H1 (cell line): ENCODE results near the gene OBSL1. TPM values are rescaled to one million over a fixed set of nuclear protein-coding genes. Genes with fewer than 3 reads are reported as not detected.

Source experiments
- CTCF ChIA-PET: fragments of 300-600 bp; sonication (Branson Sonifier 250); formaldehyde crosslinking; loops from one replicate; lab custom pipeline; 2021; ENCODE audit not compliant: partially characterized antibody; lab: Charles Lee
- POLR2A ChIA-PET: fragments of 300-600 bp; sonication (Branson Sonifier 250); formaldehyde crosslinking; loops from one replicate; lab custom pipeline; 2021; ENCODE audit warnings: inconsistent platforms; ENCODE audit not compliant: partially characterized antibody; lab: Charles Lee
- DNase-seq, 2 experiments: peaks; one replicate each; pipeline versions ENCODE4 v3.0.0 to v3.0.0-alpha.2; 2010 to 2022; ENCODE audit warnings: low spot score in 2 of 2, low read depth in 1 of 2, mixed read lengths in 1 of 2
- FAIRE-seq: peaks from 2 replicates; lab custom pipeline; 2011; peaks lifted over from hg19 to GRCh38; lab: Jason Lieb, UNC
- H2AFZ ChIP-seq: 2 replicates; pipeline ENCODE4 v1.8.1; 2012; ENCODE audit warnings: low read length, inconsistent platforms
- H2AK5ac ChIP-seq: 2 replicates; pipeline ENCODE4 v1.6.1; 2013; ENCODE audit warnings: low read depth, low read length
- H2BK120ac ChIP-seq: replicated peaks from 2 replicates; pipeline ENCODE3; 2013; ENCODE audit warnings: low read depth, low read length, inconsistent platforms
- H2BK12ac ChIP-seq: 2 replicates; pipeline ENCODE4 v1.6.1; 2013; ENCODE audit warnings: low read depth, low read length
- H2BK15ac ChIP-seq: 2 replicates; pipeline ENCODE4 v1.6.1; 2013; ENCODE audit warnings: low read length
- H2BK20ac ChIP-seq: 2 replicates; pipeline ENCODE4 v1.6.1; 2013; ENCODE audit warnings: low read length
- H2BK5ac ChIP-seq: 2 replicates; pipeline ENCODE4 v1.6.1; 2013; ENCODE audit warnings: low read depth, low read length
- H3K14ac ChIP-seq: 2 replicates; pipeline ENCODE4 v1.6.1; 2013; ENCODE audit warnings: inconsistent platforms; ENCODE audit not compliant: insufficient read length
- H3K18ac ChIP-seq: 2 replicates; pipeline ENCODE4 v1.6.1; 2013; ENCODE audit warnings: low read length; ENCODE audit errors: extremely low read depth
- H3K23ac ChIP-seq: 2 replicates; pipeline ENCODE4 v1.6.1; 2013; ENCODE audit warnings: inconsistent platforms; ENCODE audit not compliant: insufficient read length
- H3K23me2 ChIP-seq: 2 replicates; pipeline ENCODE4 v1.6.1; 2013; ENCODE audit warnings: low read depth, low read length
- H3K27ac ChIP-seq: 2 replicates; pipeline ENCODE4 v1.6.1; 2011; ENCODE audit warnings: low read depth, low read length, inconsistent platforms
- H3K27me3 ChIP-seq, 4 experiments: replicated peaks in 1 of 4; 1 replicate in 1 of 4; 2 replicates in 3 of 4; pipeline versions ENCODE4 v1.6.1 to v1.8.1; 2011 to 2013; ENCODE audit warnings: low read length in 3 of 4, mild to moderate bottlenecking in 3 of 4, inconsistent platforms in 2 of 4, mixed read lengths in 2 of 4, moderate library complexity in 1 of 4; ENCODE audit not compliant: control insufficient read depth in 3 of 4, insufficient read depth in 3 of 4; ENCODE audit errors: extremely low read depth in 1 of 4
- H3K36me3 ChIP-seq, 4 experiments: 2 replicates each; pipeline versions ENCODE4 v1.6.1 to v1.8.1; 2011 to 2013; ENCODE audit warnings: mild to moderate bottlenecking in 4 of 4, low read length in 3 of 4, moderate library complexity in 2 of 4, control low read depth in 1 of 4, inconsistent platforms in 1 of 4; ENCODE audit not compliant: insufficient read depth in 4 of 4, control insufficient read depth in 2 of 4
- H3K4ac ChIP-seq: replicated peaks from 2 replicates; pipeline ENCODE3; 2013; ENCODE audit warnings: low read length, low read depth, mixed read lengths, inconsistent platforms; ENCODE audit not compliant: insufficient read length
- H3K4me1 ChIP-seq, 4 experiments: replicated peaks in 1 of 4; 1 replicate in 1 of 4; 2 replicates in 3 of 4; pipeline versions ENCODE4 v1.6.1 to v1.8.1; 2011 to 2013; ENCODE audit warnings: low read length in 3 of 4, inconsistent platforms in 2 of 4, mixed read lengths in 1 of 4; ENCODE audit not compliant: insufficient read depth in 4 of 4, control insufficient read depth in 3 of 4
- H3K4me2 ChIP-seq, 2 experiments: 2 replicates each; pipeline versions ENCODE4 v1.6.1 to v1.8.1; 2011 to 2013; ENCODE audit warnings: low read depth in 2 of 2, low read length in 2 of 2, control low read depth in 1 of 2, inconsistent platforms in 1 of 2, mild to moderate bottlenecking in 1 of 2; ENCODE audit not compliant: insufficient read depth in 1 of 2
- H3K4me3 ChIP-seq, 4 experiments: fragments of 200-600, 300-600 bp in 1 of 4; sonication (generic), shearing (Covaris generic), sonication (Bioruptor Twin) in 1 of 4; 2 replicates each; pipeline versions ENCODE4 v1.5.1 to v1.8.1; 2011 to 2016; ENCODE audit warnings: low read length in 4 of 4, low read depth in 3 of 4, control low read depth in 2 of 4, inconsistent platforms in 2 of 4, mild to moderate bottlenecking in 2 of 4, mixed read lengths in 1 of 4, moderate library complexity in 1 of 4; ENCODE audit not compliant: insufficient read depth in 2 of 4; ENCODE audit errors: extremely low read depth in 1 of 4
- H3K56ac ChIP-seq: replicated peaks from 2 replicates; pipeline ENCODE3; 2013; ENCODE audit warnings: low read depth, mild to moderate bottlenecking, mixed read lengths, low read length, inconsistent platforms; ENCODE audit not compliant: insufficient read length
- H3K79me1 ChIP-seq: 2 replicates; pipeline ENCODE4 v1.6.1; 2013; ENCODE audit warnings: low read depth, low read length, control low read depth
- H3K79me2 ChIP-seq, 2 experiments: 2 replicates each; pipeline versions ENCODE4 v1.6.1 to v1.8.1; 2012 to 2013; ENCODE audit warnings: low read length in 2 of 2, mild to moderate bottlenecking in 2 of 2, inconsistent platforms in 1 of 2; ENCODE audit not compliant: insufficient read depth in 2 of 2, control insufficient read depth in 1 of 2
- H3K9ac ChIP-seq, 4 experiments: replicated peaks in 1 of 4; 1 replicate in 1 of 4; 2 replicates in 3 of 4; pipeline versions ENCODE4 v1.6.1 to v1.8.1; 2011 to 2013; ENCODE audit warnings: low read depth in 3 of 4, low read length in 3 of 4, control low read depth in 2 of 4, mild to moderate bottlenecking in 2 of 4, moderate library complexity in 2 of 4, inconsistent platforms in 1 of 4; ENCODE audit errors: extremely low read depth in 1 of 4
- H3K9me3 ChIP-seq, 2 experiments: 2 replicates each; pipeline versions ENCODE4 v1.6.1 to v1.8.1; 2012 to 2013; ENCODE audit warnings: mild to moderate bottlenecking in 2 of 2, moderate library complexity in 2 of 2, control low read depth in 1 of 2, inconsistent platforms in 1 of 2, low read depth in 1 of 2, low read length in 1 of 2, mixed read lengths in 1 of 2; ENCODE audit not compliant: insufficient read depth in 2 of 2
- H4K20me1 ChIP-seq, 2 experiments: replicated peaks in 1 of 2; 2 replicates each; pipeline versions ENCODE3 to v1.8.1; 2011 to 2013; ENCODE audit warnings: inconsistent platforms in 2 of 2, low read length in 2 of 2, mild to moderate bottlenecking in 1 of 2; ENCODE audit not compliant: insufficient read depth in 2 of 2, control insufficient read depth in 1 of 2
- H4K5ac ChIP-seq: 2 replicates; pipeline ENCODE4 v1.6.1; 2013; ENCODE audit warnings: low read length, low read depth, mixed read lengths, inconsistent platforms; ENCODE audit not compliant: insufficient read length
- H4K8ac ChIP-seq: 2 replicates; pipeline ENCODE4 v1.8.0; 2013; ENCODE audit warnings: mild to moderate bottlenecking, moderate library complexity, low read length, inconsistent platforms; ENCODE audit not compliant: insufficient read depth; ENCODE audit errors: extremely low read depth
- H4K91ac ChIP-seq: replicated peaks from 2 replicates; pipeline ENCODE3; 2013; ENCODE audit warnings: low read length, mixed read lengths, inconsistent platforms; ENCODE audit not compliant: insufficient read length
- ASH2L ChIP-seq: fragments of 200-600, 300-600 bp; sonication (generic); IDR thresholded peaks from one replicate; pipeline ENCODE4 v1.7.1; 2017; ENCODE audit warnings: low read length
- CREB1 ChIP-seq: IDR thresholded peaks from 2 replicates; pipeline ENCODE4 v1.6.1; 2012; ENCODE audit warnings: inconsistent platforms
- NRF1 ChIP-seq: IDR thresholded peaks from 2 replicates; pipeline ENCODE4 v1.6.1; 2011; ENCODE audit warnings: mild to moderate bottlenecking, low read depth, low read length, improper control_type of control experiment
- RXRA ChIP-seq: IDR thresholded peaks from 2 replicates; pipeline ENCODE4 v1.6.1; 2011; ENCODE audit warnings: low read depth, mild to moderate bottlenecking, low read length, moderate library complexity; ENCODE audit not compliant: insufficient read depth
- SUZ12 ChIP-seq: fragments of 200-600 bp; sonication (generic); IDR thresholded peaks from 2 replicates; pipeline ENCODE4 v1.6.1; 2012; ENCODE audit warnings: mild to moderate bottlenecking, inconsistent platforms, low read length, moderate library complexity, mixed read lengths
- WGBS, 2 experiments: shearing (Covaris generic) in 1 of 2; methylation state at CpG; one replicate each; pipeline versions ENCODE4 v1.1.6 to v1.1.7; 2013 to 2015; ENCODE audit warnings: low lambda C conversion rate in 2 of 2, mixed read lengths in 2 of 2, inconsistent platforms in 1 of 2, low coverage in 1 of 2, missing lambda C conversion rate in 1 of 2; ENCODE audit not compliant: insufficient replicate concordance in 2 of 2, insufficient coverage in 1 of 2, insufficient read length in 1 of 2; ENCODE audit errors: extremely low coverage in 1 of 2, missing lambda C conversion rate in 1 of 2; 5-methylcytosine and 5-hydroxymethylcytosine counted together
- polyA plus RNA-seq, 7 experiments: library from polyadenylated mRNA; depleted of rRNA in 3 of 7; stranded (reverse) in 5 of 7; unstranded in 2 of 7; fragments of >200 nt in 5 of 7; fragments of 200-250 nt in 2 of 7; gene quantifications; 1 replicate in 5 of 7; 2 replicates in 1 of 7; 4 replicates in 1 of 7; pipeline versions ENCODE4 v1.2.1 to v1.2.3, GENCODE V29; 2011 to 2013; ENCODE audit warnings: missing spikeins in 2 of 7, mixed read lengths in 2 of 7
- total RNA-seq: library from RNA; stranded (reverse); fragmentation: NEBNext Ultra II Directional; extraction: Animal tissue kit (Norgen Biotek cat#: 25700); gene quantifications from 2 replicates; pipeline ENCODE4 v1.2.1, GENCODE V29; 2021

Gene OBSL1
- total and polyA plus RNA-seq, 2 of the 8 experiments (the other 6 are each of a cell fraction or from before 2014, with no cell fraction given): 116 to 127 TPM

DNA sequence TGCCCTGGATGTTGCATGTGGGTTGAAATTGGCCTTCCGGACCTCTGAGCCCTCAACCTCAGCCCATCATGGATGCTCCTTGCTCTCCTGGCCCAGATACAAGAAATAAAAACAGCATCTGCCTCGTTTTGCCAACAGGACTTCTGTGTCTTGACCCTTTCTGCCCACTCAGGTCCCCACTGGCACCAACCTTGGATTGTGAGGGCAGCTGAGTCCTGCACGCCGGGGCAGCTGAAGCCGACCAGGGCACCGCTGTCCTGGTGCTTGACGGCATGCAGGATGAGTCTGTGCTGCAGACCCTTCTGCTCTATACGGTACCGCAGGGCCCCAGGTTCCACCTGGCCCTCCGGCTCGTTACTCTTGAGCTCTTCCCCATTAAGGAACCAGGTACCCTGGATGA is 4.7 kb downstream of the OBSL1 start:
- Histone ChIP-seq H3K23ac (no peak overlapping the region), H4K20me1 (no peaks in the 10 kb centered on the region), H3K79me1 (0 out of 2 replicates have a peak, but pooled peaks cover 2% of the 10 kb centered on the region), H4K8ac (no peak overlapping the region), H4K91ac (peak overlapping the region; percentile 93), H2AFZ (no peak overlapping the region), H3K56ac (no peak overlapping the region), H3K27me3 (peaks cover 0 to 2% (median 0%) of the 10 kb centered on the region in 4 experiments; a peak in 1 of 7 replicates), H3K79me2 (peaks cover 0 to 11% of the 10 kb centered on the region in 2 experiments; a peak in 2 of 4 replicates), H3K9ac (no peak overlapping the region), H2BK20ac (peak overlapping the region; percentile 88), H3K36me3 (peaks cover 0 to 58% (median 11%) of the 10 kb centered on the region in 4 experiments; a peak in 6 of 8 replicates), H2BK15ac (peak overlapping the region; percentile 98), H2AK5ac (peak overlapping the region; percentile 87), H4K5ac (no peak overlapping the region), H2BK12ac (peak overlapping the region; percentile 99), H3K27ac (0 out of 2 replicates have a peak overlapping the region, but pooled peaks have one; percentile 67), H3K4me1 (peaks cover 6 to 53% (median 43%) of the 10 kb centered on the region in 4 experiments), H3K18ac (peak overlapping the region; percentile 76; the same call in 1 of the 2 replicates), H3K4ac (peak overlapping the region; percentile 1), H3K14ac (no peak overlapping the region), H3K9me3 (peaks cover 0 to 8% of the 10 kb centered on the region in 2 experiments; a peak in 1 of 4 replicates), H3K4me2 (no peak overlapping the region; a peak in 1 of 4 replicates), H3K4me3 (no peak overlapping the region), H2BK120ac (peak overlapping the region; percentile 84), H2BK5ac (peak overlapping the region; percentile 91), H3K23me2 (peaks cover 6% of the 10 kb centered on the region; the same call in 1 of the 2 replicates)
- CTCF ChIA-PET: interaction anchor here (0.9 to 19.7 kb wide), 11 partner anchors 9 to 72 kb away, joined by 3 to 293 read pairs (median 3); partner anchors contain the start of genes CHPF, SLC4A3 and TMEM198
- 86% methylated on average over 10 of the region's 11 CpGs; no CpG with 5 or more reads in 1 of the 2 experiments for WGBS, 2 experiments
- DNase-seq: no peak
- no peak for FAIRE-seq
- POLR2A ChIA-PET: interaction anchor here (1.0 to 18.6 kb wide), 7 partner anchors 6 to 106 kb away, joined by 3 to 293 read pairs (median 6); partner anchors contain the start of genes CHPF, INHA, OBSL1 and STK11IP
- TF ChIP-seq RXRA (no peak), SUZ12 (no peak), ASH2L (no peak), NRF1 (no peak), CREB1 (no peak)
